HG03378 (cell line): ENCODE data around the gene SF3B3.
"Not testable (repeated sequence)": the region's sequence is repeated elsewhere in the genome, so short reads cannot be mapped to it uniquely, and the experiment has no call there.

ENCODE experiments used
- ATAC-seq: cut with Tn5 transposase; IDR thresholded peaks from one replicate; pipeline ENCODE4 v1.9.1; 2021; ENCODE audit warnings: mild to moderate bottlenecking, moderate library complexity; ENCODE audit not compliant: unreplicated experiment

The SF3B3 gene

DNA sequence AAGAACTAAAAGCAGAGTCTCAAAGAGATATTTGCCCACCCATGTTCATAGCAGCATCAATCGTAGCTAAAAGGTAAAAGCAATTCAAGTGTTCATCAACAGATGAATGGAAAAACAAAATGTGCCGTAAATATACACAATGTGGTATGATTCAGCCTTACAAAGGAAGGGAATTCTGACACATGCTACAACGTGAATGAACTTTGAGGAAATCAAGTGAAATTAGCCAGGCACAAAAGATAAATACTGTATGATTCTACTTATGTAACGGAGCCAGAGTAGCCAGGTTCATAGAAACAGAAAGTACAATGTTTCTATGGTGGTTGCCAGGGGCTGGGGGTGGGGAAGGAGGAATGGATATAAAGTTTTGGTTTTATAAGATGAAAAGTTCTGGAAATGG is 64.9 kb downstream of the SF3B3 start:
- ATAC-seq, result no peak

DNA sequence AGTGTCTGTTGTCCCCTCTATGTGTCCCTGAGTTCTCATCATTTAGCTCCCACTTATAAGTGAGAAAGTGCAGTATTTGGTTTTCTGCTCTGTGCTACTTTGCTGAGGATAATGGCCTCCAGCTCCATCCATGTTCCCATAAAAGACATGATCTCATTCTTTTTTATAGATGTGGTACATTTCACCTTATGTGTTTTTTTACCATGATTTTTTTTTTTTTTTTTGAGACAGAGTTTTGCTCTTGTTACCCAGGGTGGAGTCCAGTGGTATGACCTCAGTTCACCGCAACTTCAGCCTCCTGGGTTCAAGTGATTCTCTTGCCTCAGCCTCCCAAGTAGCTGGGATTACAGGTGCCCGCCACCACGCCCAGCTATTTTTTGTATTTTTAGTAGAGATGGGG is 65.8 kb downstream of the SF3B3 start:
- ATAC-seq, result not testable (repeated sequence)

DNA sequence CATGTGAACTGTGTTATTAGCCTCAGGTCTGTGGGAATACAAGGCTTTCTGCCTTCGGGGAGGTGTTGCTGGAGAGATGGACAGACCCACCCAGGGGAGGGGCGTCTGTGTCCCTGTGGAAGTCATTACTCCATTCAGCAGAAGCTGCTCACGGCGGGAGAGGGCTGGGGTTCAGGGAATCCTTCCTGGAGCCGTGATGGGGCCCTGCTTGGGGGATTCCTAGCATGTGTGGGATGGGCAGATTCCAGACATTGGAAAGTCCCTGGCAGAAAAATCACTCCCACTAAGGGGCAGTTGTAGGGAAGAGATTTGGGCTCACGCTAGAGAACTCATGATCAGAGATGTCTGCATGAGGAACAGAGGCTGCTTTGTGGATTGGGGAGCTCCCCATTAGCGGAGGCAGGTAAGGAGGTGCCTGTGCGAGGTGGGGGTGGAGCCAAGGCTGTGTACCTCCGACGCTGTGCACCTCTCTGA is 66.4 kb downstream of the SF3B3 start:
- ATAC-seq, result no peak

DNA sequence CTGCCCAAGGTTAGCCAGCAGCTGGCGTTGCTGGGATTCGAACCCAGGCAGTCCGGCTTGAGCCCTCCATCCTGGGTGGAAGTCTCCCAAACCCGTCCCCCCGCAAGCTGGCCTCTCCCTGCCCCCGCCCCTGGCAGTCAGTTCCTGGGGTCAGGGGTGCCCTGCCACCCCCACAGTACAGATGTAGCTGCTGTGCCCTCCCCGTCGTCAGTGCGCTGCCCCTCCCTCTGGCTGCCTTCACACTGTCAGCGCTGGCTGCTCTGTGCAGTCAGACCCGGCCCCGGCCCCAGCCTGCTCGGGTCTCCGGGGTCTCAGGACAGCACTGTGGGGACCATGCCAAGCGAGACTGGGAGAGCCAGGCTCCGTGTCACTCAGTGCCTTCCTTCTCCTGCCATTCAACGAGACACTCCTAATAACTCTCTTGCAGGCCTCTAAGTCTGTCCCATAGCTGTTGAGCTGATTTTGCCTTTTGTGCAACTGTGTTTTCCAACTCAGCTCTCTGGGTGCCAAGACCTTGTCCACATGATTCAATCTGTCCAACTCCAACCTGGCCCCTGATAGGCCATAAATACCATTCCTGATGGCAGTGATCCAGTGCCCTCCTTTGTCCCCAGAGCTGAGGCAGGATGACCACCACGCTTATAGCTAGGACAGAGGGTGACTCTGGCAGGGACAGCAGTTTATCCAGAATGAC is 67.3 kb downstream of the SF3B3 start:
- ATAC-seq, result no peak

DNA sequence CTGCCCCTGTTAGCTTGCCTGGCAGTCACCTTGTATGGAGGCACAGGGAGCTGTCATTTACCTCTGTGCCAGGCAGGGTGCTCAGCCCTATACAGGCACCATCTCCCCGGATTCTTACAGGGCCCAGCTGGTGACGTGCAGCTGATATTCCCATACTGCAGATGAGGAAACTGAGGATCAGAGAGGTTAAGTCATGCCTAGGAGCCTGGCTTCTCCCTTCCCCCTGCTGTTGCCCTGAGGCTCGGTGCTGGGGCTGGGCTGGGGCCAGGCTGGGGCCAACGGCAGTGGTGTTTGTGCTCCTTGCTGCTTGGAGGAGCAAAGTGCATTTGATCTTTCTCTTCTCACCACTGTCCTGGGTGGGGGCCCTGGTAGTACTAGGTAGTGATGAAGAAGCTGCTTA is 68.0 kb downstream of the SF3B3 start:
- ATAC-seq, result no peak

DNA sequence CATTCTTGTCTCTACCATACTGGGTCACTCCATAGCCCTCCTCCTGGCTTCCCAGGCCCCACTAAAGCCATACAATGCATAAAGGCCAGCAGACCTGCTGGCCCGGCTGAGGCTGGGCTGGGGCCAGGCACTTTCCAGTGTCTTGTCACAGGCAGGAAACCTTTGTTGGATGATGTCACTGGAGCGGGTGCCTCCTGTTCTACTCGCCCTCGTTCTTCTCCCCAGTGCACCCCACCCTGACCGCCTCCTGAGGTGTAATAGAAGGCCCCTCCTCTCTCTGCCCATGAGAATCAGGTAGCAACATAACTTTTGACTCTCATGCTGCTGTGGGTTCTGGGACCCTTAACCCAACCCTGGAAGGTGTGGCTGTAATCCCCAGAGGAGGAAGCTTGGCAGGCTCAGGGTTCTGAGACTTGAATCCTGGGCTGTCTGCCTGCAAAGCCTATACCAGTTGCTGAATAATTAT is 68.5 kb downstream of the SF3B3 start:
- ATAC-seq, result no peak

DNA sequence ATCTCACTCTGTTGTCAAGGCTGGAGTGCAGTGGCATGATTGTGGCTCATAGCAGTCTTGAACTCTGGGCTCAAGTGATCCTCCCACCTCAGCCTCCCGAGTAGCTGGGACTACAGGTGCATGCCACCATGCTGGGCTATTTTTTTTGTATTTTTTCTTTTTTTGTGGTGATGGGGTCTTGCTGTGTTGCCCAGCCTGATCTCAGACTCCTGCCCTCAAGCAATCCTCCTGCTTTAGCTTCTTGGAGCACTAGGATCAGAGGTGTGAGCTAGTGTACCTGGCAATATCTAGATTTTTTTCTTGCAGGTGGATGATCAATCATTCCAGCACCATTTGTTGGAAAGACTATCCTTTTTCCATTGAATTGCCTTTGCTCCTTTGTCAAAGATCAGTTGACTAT is 69.9 kb downstream of the SF3B3 start:
- no peak for ATAC-seq

DNA sequence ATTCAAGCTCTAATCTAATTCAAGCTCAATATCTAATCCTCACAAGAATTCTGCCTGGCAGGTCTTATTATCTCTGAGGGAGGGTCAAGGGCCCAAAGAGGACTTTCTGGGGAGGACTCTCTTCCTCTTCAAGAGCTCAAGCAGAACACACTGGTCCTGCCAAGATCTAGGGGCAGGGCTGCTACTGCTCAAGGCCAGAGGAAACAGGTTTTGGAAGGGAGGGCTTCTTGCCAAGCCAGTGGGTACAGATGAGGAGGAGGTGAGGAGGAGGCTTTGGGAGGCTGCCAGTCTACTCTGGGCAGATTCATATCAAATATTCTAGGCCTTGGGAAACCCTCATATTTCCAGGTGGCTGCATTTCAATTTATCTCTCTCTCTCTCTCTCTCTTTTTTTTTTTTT is 71.0 kb downstream of the SF3B3 start:
- no peak for ATAC-seq

DNA sequence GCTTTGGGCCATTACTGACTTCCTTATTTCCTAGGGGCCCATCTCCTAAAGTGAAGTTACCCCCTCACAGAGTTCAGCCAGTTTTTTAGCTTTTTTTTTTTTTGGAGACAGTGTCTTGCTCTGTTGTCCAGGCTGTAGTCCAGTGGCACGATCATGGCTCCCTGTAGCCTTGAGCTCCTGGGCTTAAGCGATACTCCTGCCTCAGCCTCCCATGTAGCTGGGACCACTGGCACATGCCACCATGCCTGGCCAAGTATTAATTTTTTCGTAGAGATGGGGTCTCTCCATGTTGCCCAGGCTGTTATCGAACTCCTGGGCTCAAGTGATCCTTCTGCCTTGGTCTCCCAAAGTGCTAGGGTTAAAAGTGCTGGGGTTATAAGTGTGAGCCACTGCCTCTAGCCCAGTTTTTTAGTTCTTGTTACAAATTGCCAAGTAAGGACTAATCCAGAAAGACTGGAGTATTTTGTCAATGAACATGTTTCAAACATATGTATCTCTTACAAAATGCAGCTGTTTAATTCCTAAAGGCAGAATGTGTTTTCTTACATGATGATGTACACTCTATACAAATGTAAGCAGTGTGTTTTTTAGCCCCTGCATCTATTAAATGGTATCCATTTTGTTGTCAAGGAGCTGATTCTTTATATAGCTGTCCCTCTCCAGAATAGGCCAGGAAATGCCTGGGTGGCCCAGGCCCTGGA is 73.7 kb downstream of the SF3B3 start:
- no peak for ATAC-seq

DNA sequence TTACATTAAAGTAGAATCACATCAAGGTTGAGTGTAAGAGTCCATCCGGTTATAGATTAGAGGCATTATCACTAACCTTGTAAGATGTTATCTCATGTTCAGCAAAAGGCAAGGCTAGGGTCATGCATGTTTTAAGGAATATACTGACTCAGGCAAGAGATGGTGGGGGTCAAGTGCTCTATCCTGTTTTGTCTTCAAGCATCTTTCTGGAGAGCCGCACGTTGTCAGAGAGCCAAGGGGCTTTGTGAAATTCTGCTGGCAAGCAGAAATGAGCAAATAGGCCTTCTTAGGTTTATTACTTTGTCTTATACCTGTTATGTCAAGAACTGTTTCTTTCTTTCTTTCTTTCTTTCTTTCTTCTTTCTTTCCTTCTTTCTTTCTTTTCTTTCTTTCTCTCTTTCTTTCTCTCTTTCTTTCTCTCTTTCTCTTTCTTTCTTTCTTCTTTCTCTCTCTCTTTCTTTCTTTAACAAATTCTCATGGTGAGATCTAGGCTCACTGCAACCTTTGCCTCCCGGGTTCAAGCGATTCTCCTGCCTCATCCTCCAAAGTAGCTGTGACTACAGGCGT is 75.4 kb downstream of the SF3B3 start:
- no peak for ATAC-seq

DNA sequence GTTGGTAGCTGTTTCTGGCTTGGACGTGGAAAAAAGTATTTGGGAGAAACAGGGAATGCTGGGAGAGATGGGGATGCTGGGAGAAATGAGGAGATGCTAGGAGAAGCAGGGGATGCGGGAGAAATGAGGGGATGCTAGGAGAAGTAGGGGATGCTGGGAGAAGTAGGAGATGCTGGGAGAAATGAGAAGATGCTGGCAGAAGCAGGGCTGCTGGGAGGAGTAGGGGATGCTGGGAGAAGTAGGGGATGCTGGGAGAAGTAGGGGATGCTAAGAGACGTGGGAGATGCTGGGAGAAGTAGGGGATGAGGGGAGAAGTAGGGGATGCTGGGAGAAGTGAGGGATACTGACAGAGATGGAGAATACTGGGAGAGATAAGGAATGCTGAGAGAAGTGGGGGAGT is 77.1 kb downstream of the SF3B3 start:
- ATAC-seq, result no peak

DNA sequence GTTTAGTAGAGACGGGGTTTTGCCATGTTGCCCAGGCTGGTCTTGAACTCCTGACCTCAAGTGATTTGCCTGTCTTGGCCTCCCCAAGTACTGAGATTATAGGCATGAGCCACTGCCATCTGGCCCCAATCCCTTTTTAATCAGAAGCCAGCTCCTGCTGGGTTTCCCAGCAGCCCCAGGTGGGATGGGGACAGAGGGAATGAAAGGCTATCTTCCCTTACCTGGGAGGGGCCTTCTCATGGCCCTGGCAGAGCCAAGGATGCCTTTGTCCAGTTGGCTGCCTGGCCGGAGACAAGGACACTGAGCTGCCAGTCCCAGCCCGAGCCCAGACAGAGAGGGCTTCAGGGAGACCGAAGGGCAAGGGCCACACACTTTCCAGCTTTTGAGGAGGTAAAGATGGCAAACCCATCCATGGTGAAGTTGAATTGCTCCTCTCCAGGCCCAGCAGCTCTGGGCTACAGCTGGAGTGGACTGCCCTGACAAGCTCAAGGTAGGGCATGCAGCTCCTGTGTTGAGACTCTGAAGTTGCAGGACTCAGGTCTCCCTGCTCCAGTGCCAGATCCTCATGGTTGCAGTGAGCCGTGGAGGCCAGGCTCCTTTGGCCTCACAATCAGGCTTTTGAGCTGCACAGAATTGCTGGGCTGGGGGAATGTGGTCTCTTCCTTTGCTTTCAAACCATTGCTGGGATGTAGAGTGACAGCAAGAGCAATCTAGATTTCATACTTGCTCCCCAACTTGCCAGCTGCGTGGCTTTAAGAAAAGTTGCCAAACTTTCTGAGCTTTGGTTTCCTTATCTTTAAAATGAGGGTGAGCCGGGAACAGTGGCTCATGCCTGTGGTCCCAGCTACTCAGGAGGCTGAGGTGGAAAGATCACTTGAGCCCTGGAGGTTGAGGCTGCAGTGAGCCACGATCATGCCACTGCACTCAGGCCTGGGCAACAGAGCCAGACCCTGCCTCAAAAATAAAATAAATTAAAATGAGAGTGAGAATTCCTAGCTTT is 78.3 kb downstream of the SF3B3 start:
- ATAC-seq, result no peak

DNA sequence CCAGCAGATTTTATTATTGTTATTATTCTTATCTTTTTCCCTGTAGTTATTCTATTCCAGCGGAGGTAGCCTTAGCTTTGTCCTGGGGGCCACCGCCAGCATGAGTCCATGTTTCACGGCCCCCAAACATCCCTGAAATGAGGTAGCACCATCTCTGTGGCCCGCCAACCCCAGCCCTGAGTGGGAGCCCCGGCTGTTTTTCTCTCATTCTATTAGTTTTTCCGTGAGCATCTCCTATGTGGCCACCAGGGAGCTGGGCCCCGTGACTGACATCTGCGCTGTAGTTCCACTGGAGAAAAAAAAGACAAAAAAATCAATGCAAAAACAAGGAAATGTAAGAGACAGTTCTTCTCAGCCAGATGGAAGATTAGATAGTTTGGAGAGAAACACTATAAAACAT is 79.2 kb downstream of the SF3B3 start:
- ATAC-seq, result no peak

DNA sequence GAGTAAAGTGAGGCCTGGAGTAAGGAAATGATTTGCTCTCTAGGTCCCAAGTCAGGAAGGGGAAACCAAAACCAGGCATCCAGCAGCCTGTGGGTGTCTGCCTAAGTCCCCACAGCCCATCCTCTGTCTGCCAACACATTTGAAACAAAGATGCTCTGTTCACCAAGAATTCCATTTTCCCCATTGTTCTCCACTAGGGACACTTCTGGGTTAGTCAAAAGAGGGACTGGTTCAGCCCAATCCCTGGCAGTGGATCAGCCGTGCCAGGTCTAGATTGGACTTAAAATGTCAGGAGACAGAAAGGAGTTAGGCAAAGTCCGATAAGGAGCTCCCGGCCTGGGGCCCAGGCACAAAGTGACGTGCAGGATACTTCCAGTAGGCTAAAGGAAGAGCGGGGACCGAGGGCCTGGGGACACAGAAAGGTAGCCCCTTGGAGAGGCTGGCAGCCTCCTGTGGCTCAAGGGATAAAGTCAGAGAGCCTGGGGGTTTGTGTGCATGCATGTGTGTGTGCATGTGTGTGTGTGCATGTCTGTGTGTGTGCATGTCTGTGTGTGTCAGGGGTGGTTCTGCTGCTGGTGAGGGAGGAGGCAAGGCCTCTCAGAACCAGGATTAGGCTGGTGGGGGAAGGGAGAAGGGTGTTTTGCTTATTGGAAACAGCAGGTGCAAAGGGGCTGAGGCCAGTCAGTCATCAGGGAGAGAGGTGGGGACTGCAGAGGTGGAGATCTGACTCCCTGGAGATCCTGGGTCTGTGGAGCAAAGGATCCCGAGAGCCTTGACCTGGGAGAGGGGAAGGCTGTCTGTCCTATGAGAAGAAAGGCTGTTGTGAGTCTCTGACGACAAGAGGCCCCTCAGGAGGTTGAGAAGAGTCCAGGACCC is 81.0 kb downstream of the SF3B3 start:
- ATAC-seq, result no peak

DNA sequence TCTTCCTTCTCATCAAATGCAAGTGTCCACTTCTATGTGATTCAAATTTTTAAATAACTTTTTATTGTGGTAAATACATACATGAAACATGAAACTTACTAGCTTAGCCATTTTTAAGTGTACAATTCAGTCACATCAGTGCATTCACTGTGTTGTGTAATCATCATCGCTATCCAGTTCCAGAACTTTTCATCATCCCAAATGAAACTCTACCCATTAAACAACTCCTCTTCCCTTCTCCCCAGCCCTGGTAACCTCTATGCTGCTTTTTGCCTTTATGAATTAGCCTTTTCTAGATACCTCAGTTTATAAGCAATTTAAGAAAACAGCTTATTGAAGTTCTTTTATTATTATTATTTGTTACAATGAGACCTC is 81.7 kb downstream of the SF3B3 start:
- ATAC-seq, result no peak

DNA sequence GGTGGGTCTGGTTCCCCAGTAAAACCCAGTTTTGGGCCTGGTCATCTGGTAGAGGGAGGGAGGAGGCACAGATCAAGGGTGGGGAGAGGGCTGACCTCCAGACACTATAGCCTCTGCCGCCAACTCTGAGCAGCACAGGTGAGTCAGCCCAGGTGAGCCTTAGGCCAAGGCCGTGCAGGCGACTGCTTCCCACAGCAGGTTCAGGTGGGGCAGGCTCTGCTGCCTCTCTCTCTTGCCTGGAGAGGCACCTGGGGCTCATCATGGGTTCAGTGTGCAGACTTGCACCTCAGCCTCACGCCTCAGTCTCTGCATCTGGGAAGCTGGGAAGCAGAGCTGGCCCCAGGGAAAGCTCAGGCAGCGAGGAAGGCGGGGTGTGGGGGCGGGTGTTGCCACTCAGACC is 84.9 kb downstream of the SF3B3 start:
- ATAC-seq, result no peak

DNA sequence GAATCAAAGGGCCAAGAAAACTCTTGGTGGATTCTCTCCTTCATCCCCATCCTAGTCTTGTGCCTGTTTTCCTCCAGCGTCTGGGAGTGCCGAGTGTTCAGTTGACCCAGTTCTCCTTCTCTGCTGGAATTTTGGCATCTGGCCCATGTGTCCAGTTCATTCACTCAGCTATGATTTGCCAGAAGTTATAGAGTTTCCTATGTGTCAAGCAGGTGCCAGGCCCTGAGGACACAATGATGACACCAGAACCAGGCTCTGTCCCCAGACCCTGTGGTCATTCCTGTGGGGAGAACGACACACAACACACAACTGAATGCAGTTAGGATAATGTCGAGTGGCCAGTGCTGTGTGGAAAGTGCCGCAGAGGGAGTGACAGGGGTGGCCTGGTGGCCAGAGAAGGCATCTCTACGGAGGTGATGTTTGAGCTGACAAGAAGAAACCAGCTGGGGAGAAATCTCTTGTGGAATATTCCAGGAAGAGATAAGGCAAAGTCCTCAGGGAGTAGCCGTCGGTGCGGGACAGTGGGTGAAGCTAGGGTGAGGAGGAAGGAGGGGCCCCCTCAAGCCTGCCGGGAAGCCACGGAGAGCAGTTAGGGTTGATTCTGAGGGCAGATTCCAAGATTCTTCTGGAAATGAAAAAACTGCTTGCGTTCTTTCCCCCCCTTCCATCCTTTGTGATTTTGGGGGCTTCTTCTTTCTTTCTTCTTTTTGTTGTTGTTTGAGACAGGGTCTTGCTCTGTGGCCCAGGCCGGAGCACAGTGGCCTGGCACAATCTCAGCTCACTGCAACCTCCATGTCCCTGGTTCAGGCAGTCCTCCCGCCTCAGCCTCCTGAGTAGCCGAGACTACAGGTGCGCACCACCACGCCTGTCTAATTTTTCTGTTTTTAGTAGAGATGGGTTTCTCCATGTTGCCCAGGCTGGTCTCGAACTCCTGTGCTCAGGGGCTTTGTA is 86.9 kb downstream of the SF3B3 start:
- no peak for ATAC-seq

DNA sequence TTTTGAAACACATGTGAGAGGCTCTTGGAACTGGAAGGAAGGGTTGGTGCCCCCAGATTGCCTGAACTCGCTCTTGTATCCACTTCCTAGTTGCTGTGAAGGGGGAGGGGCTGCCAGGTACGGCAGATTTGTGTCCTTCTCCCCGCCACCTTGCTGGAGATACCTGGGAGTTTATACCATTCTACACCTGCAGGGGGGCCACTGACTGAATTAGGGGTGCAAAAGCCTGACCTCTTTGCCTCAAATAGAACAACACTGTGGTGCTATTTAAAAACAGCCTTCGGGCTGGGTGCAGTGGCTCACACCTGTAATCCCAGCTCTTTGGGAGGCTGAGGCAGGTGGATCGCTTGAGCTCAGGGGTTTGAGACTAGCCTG is 87.6 kb downstream of the SF3B3 start:
- no peak for ATAC-seq

DNA sequence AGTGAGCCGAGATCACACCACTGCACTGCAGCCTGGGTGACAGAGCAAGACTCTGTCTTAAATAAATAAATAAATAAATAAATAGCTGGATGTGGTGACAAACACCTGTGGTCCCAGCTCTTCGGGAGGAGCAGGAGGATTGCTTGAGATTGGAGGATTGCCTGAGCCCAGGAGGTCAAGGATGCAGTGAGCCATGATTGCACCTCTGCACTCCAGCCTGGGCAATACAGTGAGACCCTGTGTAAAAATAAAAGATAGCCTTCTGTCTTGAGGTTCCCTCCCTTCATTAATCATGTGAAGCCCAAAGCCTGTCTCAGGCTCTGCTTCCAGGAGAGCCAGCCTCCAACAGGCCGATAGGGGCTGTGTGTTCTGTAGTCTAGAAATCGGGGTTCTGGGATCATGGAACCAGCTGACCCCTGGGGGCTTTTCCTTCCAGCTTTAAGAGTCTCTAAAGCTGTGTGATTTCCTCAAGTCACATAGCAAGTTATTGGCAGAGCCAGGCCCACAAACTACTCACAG is 88.2 kb downstream of the SF3B3 start:
- ATAC-seq, result no peak
